C4-2B (cell line): ENCODE measurements around the gene SLC19A3.
A peak's percentile ranks its signal among the peaks of the same experiment; 100 is the strongest.
"Not testable (repeated sequence)": the region's sequence is repeated elsewhere in the genome, so short reads cannot be mapped to it uniquely, and the experiment has no call there.

Source experiments
- H3K27ac ChIP-seq: fragments of 450-650 bp; 2 replicates; pipeline ENCODE4 v1.5.1; 2017
- CTCF ChIP-seq: fragments of 450-650 bp; conservative IDR thresholded peaks from 2 replicates; pipeline ENCODE4 v1.5.1; 2017; ENCODE audit warnings: mild to moderate bottlenecking
- ZFX ChIP-seq: fragments of 450-650 bp; IDR thresholded peaks from 2 replicates; pipeline ENCODE4 v1.6.1; 2017

SLC19A3 gene

GRCh38 chr2:227717687-227718567 is at the start of gene SLC19A3:
SLC19A3 (minus strand) TSS chr2:227718028; CDS start chr2:227702318, 15,710 bp downstream.
- TF ChIP-seq CTCF (no peak), ZFX (no peak)
- H3K27ac ChIP-seq, result no peak within 1 kb of the TSS

GRCh38 chr2:227766373-227766883 is 48.6 kb upstream of the SLC19A3 start:
- peak; percentile 80 for TF ChIP-seq CTCF
- no peak for TF ChIP-seq ZFX
- no peak overlapping the region for H3K27ac ChIP-seq

GRCh38 chr2:227765788-227766372 is 48.1 kb upstream of the SLC19A3 start:
- TF ChIP-seq CTCF (no peak), ZFX (no peak)
- H3K27ac ChIP-seq, result no peak overlapping the region

- no peak overlapping the region for H3K27ac ChIP-seq
- no peak for TF ChIP-seq ZFX
- no peak for TF ChIP-seq CTCF
These were observed 44.1 kb upstream of the SLC19A3 start for GRCh38 chr2:227761740-227762476.

- H3K27ac ChIP-seq, result no peak overlapping the region
- TF ChIP-seq ZFX (no peak), CTCF (no peak)
These were observed 41.7 kb upstream of the SLC19A3 start for GRCh38 chr2:227759411-227760118.

- H3K27ac ChIP-seq, result not testable (repeated sequence)
These were observed 38.4 kb upstream of the SLC19A3 start for GRCh38 chr2:227756261-227756660.

- no peak for TF ChIP-seq ZFX
- TF ChIP-seq CTCF, result peak; percentile 54
- H3K27ac ChIP-seq, result no peak overlapping the region
These were observed 30.3 kb upstream of the SLC19A3 start for GRCh38 chr2:227748079-227748478.
